SK-N-SH (cell line): Measurements from ENCODE around the gene GJD3. TPM values are rescaled to one million over a fixed set of nuclear protein-coding genes. Genes with fewer than 3 reads are reported as not detected.

Source experiments
- CTCF ChIA-PET: fragments of 300-600, 350-600 bp; formaldehyde crosslinking; extraction: SDS; loops from one replicate; lab custom pipeline; 2021; lab: Yijun Ruan, JAX
- POLR2A ChIA-PET: fragments of 350-600 bp; sonication (Branson Sonifier 250); formaldehyde crosslinking; extraction: SDS; loops from one replicate; lab custom pipeline; 2020; ENCODE audit warnings: antibody characterized with exemption, inconsistent platforms; lab: Yijun Ruan, JAX
- DNase-seq: peaks from one replicate; pipeline ENCODE4 v3.0.0; 2012
- H2AFZ ChIP-seq: fragments of 200-600 bp; sonication (generic); 2 replicates; pipeline ENCODE4 v1.8.1; 2016; ENCODE audit warnings: antibody characterized with exemption, mild to moderate bottlenecking, low read depth
- H3F3A ChIP-seq: fragments of 200-600 bp; sonication (generic); replicated peaks from 2 replicates; pipeline ENCODE3; 2016; ENCODE audit warnings: antibody characterized with exemption, mild to moderate bottlenecking; ENCODE audit not compliant: insufficient read depth
- H3K27ac ChIP-seq, 2 experiments: fragments of 200-500 bp in 1 of 2; fragments of 200-600 bp in 1 of 2; sonication (Bioruptor generic) in 1 of 2; sonication (generic), shearing (Covaris generic) in 1 of 2; 2 replicates each; pipeline versions ENCODE4 v1.5.1 to v1.6.1; 2014 to 2016; ENCODE audit warnings: low read depth in 2 of 2, inconsistent platforms in 1 of 2, low read length in 1 of 2, mild to moderate bottlenecking in 1 of 2, mixed read lengths in 1 of 2
- H3K27me3 ChIP-seq: fragments of 200-600 bp; sonication (generic), shearing (Covaris generic); 2 replicates; pipeline ENCODE4 v1.6.1; 2016; ENCODE audit warnings: mixed run types; ENCODE audit not compliant: insufficient read depth
- H3K36me3 ChIP-seq, 2 experiments: fragments of 200-500 bp in 1 of 2; fragments of 200-600 bp in 1 of 2; sonication (Bioruptor generic) in 1 of 2; sonication (generic) in 1 of 2; replicated peaks in 1 of 2; 2 replicates each; pipeline versions ENCODE3 to v1.5.1; 2014 to 2016; ENCODE audit warnings: low read length in 1 of 2, mild to moderate bottlenecking in 1 of 2; ENCODE audit not compliant: insufficient read depth in 2 of 2, control insufficient read depth in 1 of 2
- H3K4me1 ChIP-seq, 2 experiments: fragments of 200-500 bp in 1 of 2; fragments of 200-600 bp in 1 of 2; sonication (Bioruptor generic) in 1 of 2; sonication (generic), shearing (Covaris generic) in 1 of 2; 2 replicates each; pipeline versions ENCODE4 v1.5.1 to v1.6.1; 2014 to 2016; ENCODE audit warnings: low read depth in 1 of 2, low read length in 1 of 2, mixed run types in 1 of 2; ENCODE audit not compliant: insufficient read depth in 2 of 2, control insufficient read depth in 1 of 2
- H3K4me2 ChIP-seq: fragments of 200-600 bp; sonication (generic), shearing (Covaris generic); 2 replicates; pipeline ENCODE4 v1.6.1; 2017; ENCODE audit warnings: mixed run types
- H3K4me3 ChIP-seq, 2 experiments: fragments of 200-500 bp in 1 of 2; fragments of 200-600 bp in 1 of 2; sonication (Bioruptor generic) in 1 of 2; sonication (generic), shearing (Covaris generic) in 1 of 2; 2 replicates each; pipeline versions ENCODE4 v1.5.1 to v1.8.1; 2014 to 2016; ENCODE audit warnings: low read depth in 2 of 2, inconsistent platforms in 1 of 2, low read length in 1 of 2, mild to moderate bottlenecking in 1 of 2, mixed read lengths in 1 of 2, moderate library complexity in 1 of 2
- H3K79me2 ChIP-seq: fragments of 200-600 bp; sonication (generic); 2 replicates; pipeline ENCODE4 v1.8.1; 2017; ENCODE audit warnings: mild to moderate bottlenecking; ENCODE audit not compliant: insufficient read depth
- H3K9ac ChIP-seq: fragments of 200-600 bp; sonication (generic); 2 replicates; pipeline ENCODE4 v1.6.1; 2017; ENCODE audit warnings: mixed run types
- H3K9me2 ChIP-seq: fragments of 200-600 bp; sonication (generic); 2 replicates; pipeline ENCODE4 v1.6.1; 2017; ENCODE audit warnings: mixed run types
- H3K9me3 ChIP-seq: fragments of 200-600 bp; sonication (generic); 2 replicates; pipeline ENCODE4 v1.6.1; 2017; ENCODE audit warnings: mixed run types, mild to moderate bottlenecking, moderate library complexity
- H4K20me1 ChIP-seq: fragments of 200-600 bp; sonication (generic); 2 replicates; pipeline ENCODE4 v1.6.1; 2017; ENCODE audit warnings: mild to moderate bottlenecking, mixed run types; ENCODE audit not compliant: insufficient read depth
- ELF1 ChIP-seq: IDR thresholded peaks from 2 replicates; pipeline ENCODE4 v1.4.0; 2012
- EZH2phosphoT487 ChIP-seq: fragments of 200-600 bp; sonication (generic); IDR thresholded peaks from 2 replicates; pipeline ENCODE4 v1.6.1; 2017; ENCODE audit warnings: low read depth, mixed run types, mild to moderate bottlenecking, antibody characterized with exemption, moderate library complexity, borderline replicate concordance
- FOXJ3 ChIP-seq: sonication (generic); formaldehyde crosslinking; IDR thresholded peaks from 2 replicates; pipeline ENCODE4 v1.5.1; 2020; ENCODE audit warnings: mild to moderate bottlenecking, missing genetic modification reagents
- FOXM1 ChIP-seq: IDR thresholded peaks from 2 replicates; pipeline ENCODE4 v1.4.0; 2012; ENCODE audit warnings: low read depth, mild to moderate bottlenecking
- GABPA ChIP-seq: IDR thresholded peaks from 2 replicates; pipeline ENCODE4 v1.4.0; 2012; ENCODE audit warnings: low read depth, mild to moderate bottlenecking
- GATA2 ChIP-seq: sonication (generic); formaldehyde crosslinking; IDR thresholded peaks from 2 replicates; pipeline ENCODE4 v1.5.0; 2020; ENCODE audit warnings: mild to moderate bottlenecking, missing genetic modification reagents
- JUND ChIP-seq: IDR thresholded peaks from 2 replicates; pipeline ENCODE4 v1.4.0; 2012
- MEF2A ChIP-seq: IDR thresholded peaks from 2 replicates; pipeline ENCODE4 v1.4.0; 2012; ENCODE audit warnings: low read depth, borderline replicate concordance
- MXI1 ChIP-seq: IDR thresholded peaks from 2 replicates; pipeline ENCODE4 v1.6.1; 2012; ENCODE audit warnings: mild to moderate bottlenecking, low read depth, low read length, improper control_type of control experiment
- POLR2AphosphoS5 ChIP-seq: IDR thresholded peaks from 2 replicates; pipeline ENCODE4 v1.6.1; 2012; ENCODE audit warnings: low read depth, low read length
- RAD21 ChIP-seq: IDR thresholded peaks from 2 replicates; pipeline ENCODE4 v1.6.1; 2012; ENCODE audit warnings: mild to moderate bottlenecking, low read length
- RCOR1 ChIP-seq: fragments of 150-350 bp; IDR thresholded peaks from 2 replicates; pipeline ENCODE4 v1.6.1; 2017; ENCODE audit warnings: antibody characterized with exemption, low read length
- RFX5 ChIP-seq: IDR thresholded peaks from 2 replicates; pipeline ENCODE4 v1.6.1; 2012; ENCODE audit warnings: mild to moderate bottlenecking, improper control_type of control experiment, low read length
- RXRA ChIP-seq: IDR thresholded peaks from 2 replicates; pipeline ENCODE4 v1.4.0; 2012; ENCODE audit warnings: low read depth, mild to moderate bottlenecking, borderline replicate concordance
- SIN3A ChIP-seq: IDR thresholded peaks from 2 replicates; pipeline ENCODE4 v1.6.1; 2012; ENCODE audit warnings: low read depth, mild to moderate bottlenecking, low read length, moderate library complexity, borderline replicate concordance
- SMC3 ChIP-seq: IDR thresholded peaks from 2 replicates; pipeline ENCODE4 v1.6.1; 2012; ENCODE audit warnings: low read depth, low read length, improper control_type of control experiment
- TAF1 ChIP-seq: IDR thresholded peaks from 2 replicates; pipeline ENCODE4 v1.6.1; 2012; ENCODE audit warnings: low read depth, mild to moderate bottlenecking, low read length, moderate library complexity, borderline replicate concordance
- TCF12 ChIP-seq: IDR thresholded peaks from 2 replicates; pipeline ENCODE4 v1.4.0; 2012
- USF2 ChIP-seq: fragments of 150-350 bp; IDR thresholded peaks from 2 replicates; pipeline ENCODE4 v1.6.1; 2017; ENCODE audit warnings: antibody characterized with exemption, low read length, low read depth, borderline replicate concordance
- YY1 ChIP-seq: IDR thresholded peaks from 2 replicates; pipeline ENCODE4 v1.4.0; 2012; ENCODE audit warnings: low read depth, mild to moderate bottlenecking
- WGBS: methylation state at CpG from one replicate; pipeline ENCODE4 v1.1.6; 2017; ENCODE audit warnings: low lambda C conversion rate; 5-methylcytosine and 5-hydroxymethylcytosine counted together
- polyA plus RNA-seq, 3 experiments: library from polyadenylated mRNA; depleted of rRNA; stranded (reverse); fragments of >200 nt; gene quantifications; 2 replicates each; pipeline ENCODE4 v1.2.3, GENCODE V29; 2012
- TF ChIP-seq, protein P1 (sequence below): IDR thresholded peaks from 2 replicates; pipeline ENCODE4 v1.6.1; 2012; ENCODE audit warnings: mild to moderate bottlenecking, low read depth, low read length, moderate library complexity

GJD3 gene
- polyA plus RNA-seq, 1 of the 3 experiments (the other 2 are of a cell fraction): not detected

DNA sequence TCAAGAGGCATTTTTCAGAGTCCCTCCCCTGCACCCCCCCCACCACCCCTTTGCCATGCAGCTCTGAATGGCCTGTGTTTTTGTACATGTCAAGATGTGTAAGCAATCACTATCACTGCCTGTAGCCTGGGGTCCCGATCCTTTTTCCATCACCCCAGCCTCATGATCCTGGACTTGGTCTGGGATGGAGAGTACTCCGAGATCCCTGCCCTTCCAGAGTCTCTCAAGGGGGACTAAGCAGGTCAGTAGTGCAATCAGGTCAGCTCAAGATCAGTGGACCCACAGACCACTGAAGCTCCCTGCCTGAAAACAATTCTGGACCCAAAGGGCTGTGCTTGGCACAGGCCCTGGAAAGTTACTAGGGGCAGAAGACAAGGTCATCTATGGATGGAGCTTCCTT lies 7.5 kb upstream of the GJD3 start:
- WGBS: 94% methylated on average over 2 of the region's 2 CpGs
- no peak for DNase-seq
- Histone ChIP-seq H3K9me3 (no peaks in the 10 kb centered on the region), H3K4me2 (no peak overlapping the region), H3K4me1 (no peaks in the 10 kb centered on the region), H3K79me2 (no peaks in the 10 kb centered on the region), H3K36me3 (no peaks in the 10 kb centered on the region), H3K9ac (no peak overlapping the region), H2AFZ (no peak overlapping the region), H3K27me3 (no peaks in the 10 kb centered on the region), H3K9me2 (no peaks in the 10 kb centered on the region), H3K27ac (no peak overlapping the region), H4K20me1 (no peaks in the 10 kb centered on the region), H3K4me3 (no peak overlapping the region), H3F3A (no peaks in the 10 kb centered on the region)
- ChIA-PET CTCF (interaction anchor here (0.6 to 1.5 kb wide), 5 partner anchors 9 to 364 kb away, joined by 3 to 4 read pairs (median 3); no protein-coding TSS in a partner anchor), POLR2A (no interaction called here)
- no peak for TF ChIP-seq EZH2phosphoT487
- TF ChIP-seq RFX5: no peak
- no peak for TF ChIP-seq POLR2AphosphoS5
- no peak for TF ChIP-seq GATA2 (CRISPR knock-in tag)
- TF ChIP-seq RAD21: no peak
- no peak for TF ChIP-seq MEF2A
- TF ChIP-seq SIN3A: no peak
- no peak for TF ChIP-seq TAF1
- TF ChIP-seq GABPA: no peak
- TF ChIP-seq SMC3: no peak
- TF ChIP-seq JUND: no peak
- no peak for TF ChIP-seq RCOR1
- TF ChIP-seq MXI1: no peak
- TF ChIP-seq, protein P1, sequence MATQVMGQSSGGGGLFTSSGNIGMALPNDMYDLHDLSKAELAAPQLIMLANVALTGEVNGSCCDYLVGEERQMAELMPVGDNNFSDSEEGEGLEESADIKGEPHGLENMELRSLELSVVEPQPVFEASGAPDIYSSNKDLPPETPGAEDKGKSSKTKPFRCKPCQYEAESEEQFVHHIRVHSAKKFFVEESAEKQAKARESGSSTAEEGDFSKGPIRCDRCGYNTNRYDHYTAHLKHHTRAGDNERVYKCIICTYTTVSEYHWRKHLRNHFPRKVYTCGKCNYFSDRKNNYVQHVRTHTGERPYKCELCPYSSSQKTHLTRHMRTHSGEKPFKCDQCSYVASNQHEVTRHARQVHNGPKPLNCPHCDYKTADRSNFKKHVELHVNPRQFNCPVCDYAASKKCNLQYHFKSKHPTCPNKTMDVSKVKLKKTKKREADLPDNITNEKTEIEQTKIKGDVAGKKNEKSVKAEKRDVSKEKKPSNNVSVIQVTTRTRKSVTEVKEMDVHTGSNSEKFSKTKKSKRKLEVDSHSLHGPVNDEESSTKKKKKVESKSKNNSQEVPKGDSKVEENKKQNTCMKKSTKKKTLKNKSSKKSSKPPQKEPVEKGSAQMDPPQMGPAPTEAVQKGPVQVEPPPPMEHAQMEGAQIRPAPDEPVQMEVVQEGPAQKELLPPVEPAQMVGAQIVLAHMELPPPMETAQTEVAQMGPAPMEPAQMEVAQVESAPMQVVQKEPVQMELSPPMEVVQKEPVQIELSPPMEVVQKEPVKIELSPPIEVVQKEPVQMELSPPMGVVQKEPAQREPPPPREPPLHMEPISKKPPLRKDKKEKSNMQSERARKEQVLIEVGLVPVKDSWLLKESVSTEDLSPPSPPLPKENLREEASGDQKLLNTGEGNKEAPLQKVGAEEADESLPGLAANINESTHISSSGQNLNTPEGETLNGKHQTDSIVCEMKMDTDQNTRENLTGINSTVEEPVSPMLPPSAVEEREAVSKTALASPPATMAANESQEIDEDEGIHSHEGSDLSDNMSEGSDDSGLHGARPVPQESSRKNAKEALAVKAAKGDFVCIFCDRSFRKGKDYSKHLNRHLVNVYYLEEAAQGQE: no peak

DNA sequence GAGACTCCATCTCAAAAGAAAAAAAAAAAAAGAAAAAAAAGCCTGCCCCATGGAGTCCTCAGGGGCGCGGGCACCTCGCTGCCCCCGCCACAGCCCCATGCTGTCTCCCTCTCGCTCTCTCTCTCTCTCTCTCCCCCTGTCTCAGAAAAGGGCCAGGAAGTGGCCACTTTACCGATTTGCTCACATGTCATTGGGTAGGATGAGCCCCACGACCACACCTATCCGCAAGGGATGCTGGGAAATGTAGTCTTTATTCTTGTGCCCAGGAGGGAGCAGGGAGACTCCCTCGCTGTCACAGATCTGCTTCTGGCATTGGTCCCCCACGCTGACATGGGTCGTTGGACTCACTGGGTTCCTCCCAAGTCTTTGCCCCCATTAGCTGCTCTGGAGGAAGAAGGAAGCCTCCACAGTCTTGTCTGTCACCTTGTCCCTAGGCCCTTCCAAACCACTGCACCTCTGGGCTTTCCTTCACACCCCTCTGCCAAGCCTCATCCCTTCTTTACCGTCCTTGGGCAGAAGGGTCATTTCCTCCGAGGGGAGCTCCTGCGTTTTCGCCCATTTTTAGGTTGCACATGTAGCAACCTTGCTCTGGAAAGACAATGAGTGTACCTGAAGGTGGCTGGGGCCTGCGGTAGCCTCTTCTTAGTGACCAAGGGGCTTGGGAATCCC lies 6.9 kb upstream of the GJD3 start:
- no peaks in the 10 kb centered on the region for H3K4me1 ChIP-seq
- DNase-seq: peak; percentile 52
- no peaks in the 10 kb centered on the region for H3K9me2 ChIP-seq
- no peaks in the 10 kb centered on the region for H3K9me3 ChIP-seq
- H4K20me1 ChIP-seq: no peaks in the 10 kb centered on the region
- CTCF ChIA-PET: interaction anchor here (1.3 to 1.5 kb wide), 3 partner anchors 10 to 68 kb away, joined by 3 to 4 read pairs (median 4); no protein-coding TSS in a partner anchor
- no peak overlapping the region for H3K27ac ChIP-seq
- no peaks in the 10 kb centered on the region for H3K36me3 ChIP-seq
- POLR2A ChIA-PET: no interaction called here
- no peaks in the 10 kb centered on the region for H3K79me2 ChIP-seq
- no peaks in the 10 kb centered on the region for H3K27me3 ChIP-seq
- no peak overlapping the region for H2AFZ ChIP-seq
- no peak overlapping the region for H3K4me2 ChIP-seq
- H3F3A ChIP-seq: no peaks in the 10 kb centered on the region
- H3K4me3 ChIP-seq: no peak overlapping the region
- 79% methylated on average over 13 of the region's 16 CpGs for WGBS
- no peak overlapping the region for H3K9ac ChIP-seq
- TF ChIP-seq JUND (no peak), FOXM1 (no peak), RXRA (no peak), SMC3 (no peak), GABPA (no peak), FOXJ3 (CRISPR knock-in tag) (no peak), USF2 (no peak), TCF12 (no peak), TAF1 (no peak), YY1 (no peak), ELF1 (no peak)
- TF ChIP-seq, protein P1: no peak
